MM.1S (cell line): ENCODE results near the gene SDCCAG8.

Source experiments
- CTCF ChIP-seq: fragments of 300-600 bp; sonication (generic); IDR thresholded peaks from 2 replicates; pipeline ENCODE4 v1.5.1; 2016; ENCODE audit warnings: antibody characterized with exemption, low read length, mixed read lengths
- EZH2 ChIP-seq: fragments of 300-600 bp; sonication (generic); optimal IDR thresholded peaks from 2 replicates; pipeline ENCODE3; 2017; ENCODE audit warnings: low read depth, mild to moderate bottlenecking, antibody characterized with exemption, low read length, mixed read lengths

GRCh38 chr1:243489681-243490546 is 234.1 kb downstream of the SDCCAG8 start:
- TF ChIP-seq CTCF (no peak), EZH2 (no peak)
